Measurements from ENCODE around the gene ADPRM.
"Not testable (repeated sequence)": the region's sequence is repeated elsewhere in the genome, so short reads cannot be mapped to it uniquely, and the experiment has no call there.

The ADPRM gene

GRCh38 chr17:10699856-10700255 lies 2.5 kb downstream of the ADPRM start:
- DNase-seq (ENCODE audit: low spot score): no peak

- peak; percentile 28 for DNase-seq (ENCODE audit: low spot score)
These were observed 5.2 kb downstream of the ADPRM start for GRCh38 chr17:10702574-10702973.

DNA sequence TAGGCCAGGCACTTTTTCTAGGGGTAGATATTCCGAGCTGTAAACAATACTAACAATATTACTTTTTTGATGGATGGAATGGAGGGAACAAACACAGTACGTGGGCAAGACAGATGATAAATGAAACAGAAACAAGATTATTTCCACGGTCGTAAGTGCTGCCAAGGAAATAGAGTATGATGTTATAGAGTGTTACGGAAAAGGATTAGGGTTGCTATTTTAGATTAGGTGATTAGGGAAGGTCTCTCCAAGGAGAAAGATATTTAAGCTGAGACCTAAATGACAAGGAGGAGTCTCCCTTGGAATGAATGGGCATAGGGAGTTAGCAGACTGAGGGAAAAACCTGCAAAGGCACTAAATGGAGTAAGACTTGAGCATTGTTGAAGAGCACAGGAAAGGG lies 8.3 kb downstream of the ADPRM start:
- DNase-seq (ENCODE audit: low spot score): no peak

DNA sequence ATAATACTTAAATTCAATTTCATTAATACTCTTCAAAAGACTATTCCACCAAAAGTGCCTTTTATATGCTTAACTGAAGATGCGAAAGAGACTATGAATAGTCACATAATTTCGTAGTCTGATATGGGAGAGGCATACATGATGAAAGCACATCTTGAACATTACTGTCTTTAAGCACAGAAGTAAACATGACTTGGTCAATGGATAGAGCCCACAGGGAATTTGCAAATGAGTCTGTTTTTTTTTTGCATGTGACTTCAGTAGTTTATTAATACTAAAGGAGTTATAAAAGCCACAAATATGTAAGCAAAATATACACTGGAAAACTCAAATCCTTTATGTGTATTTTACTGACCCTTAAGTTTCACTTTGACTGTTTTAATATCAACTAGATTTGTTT lies 15.9 kb downstream of the ADPRM start:
- DNase-seq (ENCODE audit: low spot score): no peak

GRCh38 chr17:10716218-10716617 lies 18.8 kb downstream of the ADPRM start:
- no peak for DNase-seq (ENCODE audit: low spot score)

DNA sequence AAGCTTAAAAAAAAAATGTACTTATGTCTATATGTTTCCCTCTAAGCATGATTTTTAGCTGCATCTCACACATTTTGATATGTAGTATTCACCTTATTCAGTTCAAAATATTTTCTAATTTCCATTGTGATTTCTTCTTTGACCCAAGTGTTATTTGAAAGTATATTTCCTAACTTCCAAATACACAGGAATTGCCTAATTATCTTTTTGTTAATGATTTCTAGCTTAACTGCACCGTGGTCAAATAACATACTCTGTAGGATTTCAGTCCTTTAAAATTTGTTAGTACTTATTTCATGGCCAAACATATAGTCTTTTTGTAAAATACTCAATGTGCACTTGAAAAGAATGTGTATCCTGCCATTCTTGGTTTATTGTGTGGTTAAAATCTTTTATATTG lies 21.2 kb downstream of the ADPRM start:
- DNase-seq (ENCODE audit: low spot score): no peak

DNA sequence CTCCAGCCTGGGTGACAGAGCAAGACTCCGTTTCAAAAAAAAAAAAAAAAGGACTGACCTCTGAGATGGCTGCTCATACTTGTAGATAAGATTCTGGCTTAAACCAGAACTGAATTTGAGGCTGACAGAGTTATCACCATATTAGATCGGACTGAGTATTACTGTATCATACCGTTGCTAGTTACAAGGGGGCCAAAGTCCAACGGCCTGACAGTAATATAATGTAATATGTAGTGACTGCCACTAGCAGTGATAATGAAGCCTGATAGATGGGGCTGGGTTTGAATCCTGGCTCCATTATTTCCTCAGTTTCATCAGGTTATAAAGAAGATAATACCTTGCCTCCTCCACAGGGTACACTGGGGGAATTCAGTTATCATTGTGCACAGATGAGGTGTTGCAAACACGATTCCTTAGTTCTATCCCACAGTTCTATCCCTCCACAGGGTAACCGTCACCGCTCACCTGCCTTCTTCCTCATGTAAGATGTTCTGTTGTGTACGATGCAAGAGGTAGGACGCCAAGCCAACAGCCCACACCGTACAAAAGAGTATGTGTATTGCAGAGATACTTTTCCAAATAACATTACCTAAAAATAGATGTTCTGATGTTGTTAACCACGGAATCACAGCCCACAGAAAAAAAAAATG lies 27.3 kb downstream of the ADPRM start:
- no peak for DNase-seq (ENCODE audit: low spot score)

- DNase-seq (ENCODE audit: low spot score): no peak
These were observed 27.9 kb downstream of the ADPRM start for GRCh38 chr17:10725262-10725661.

- DNase-seq (ENCODE audit: low spot score): no peak
These were observed 28.8 kb downstream of the ADPRM start for GRCh38 chr17:10726196-10726595.

DNA sequence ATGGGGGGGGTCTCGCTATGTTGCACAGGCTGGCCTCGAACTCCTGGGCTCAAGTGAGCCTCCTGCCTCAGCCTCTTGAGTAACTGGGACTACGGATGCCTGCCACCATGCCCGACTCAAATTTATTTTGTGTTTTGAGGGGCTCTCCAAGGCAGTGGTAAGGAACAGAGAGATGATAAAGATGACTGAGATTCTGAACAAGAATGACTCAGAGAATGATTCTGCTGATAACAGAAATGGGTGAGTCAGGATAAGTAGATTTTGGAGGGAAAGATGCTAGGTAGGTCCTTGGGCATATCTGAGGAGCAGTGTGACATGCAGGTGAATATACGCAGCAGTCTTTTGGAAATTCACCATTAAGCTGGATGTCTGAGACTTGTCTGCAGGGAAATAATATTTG lies 29.8 kb downstream of the ADPRM start:
- no peak for DNase-seq (ENCODE audit: low spot score)

DNA sequence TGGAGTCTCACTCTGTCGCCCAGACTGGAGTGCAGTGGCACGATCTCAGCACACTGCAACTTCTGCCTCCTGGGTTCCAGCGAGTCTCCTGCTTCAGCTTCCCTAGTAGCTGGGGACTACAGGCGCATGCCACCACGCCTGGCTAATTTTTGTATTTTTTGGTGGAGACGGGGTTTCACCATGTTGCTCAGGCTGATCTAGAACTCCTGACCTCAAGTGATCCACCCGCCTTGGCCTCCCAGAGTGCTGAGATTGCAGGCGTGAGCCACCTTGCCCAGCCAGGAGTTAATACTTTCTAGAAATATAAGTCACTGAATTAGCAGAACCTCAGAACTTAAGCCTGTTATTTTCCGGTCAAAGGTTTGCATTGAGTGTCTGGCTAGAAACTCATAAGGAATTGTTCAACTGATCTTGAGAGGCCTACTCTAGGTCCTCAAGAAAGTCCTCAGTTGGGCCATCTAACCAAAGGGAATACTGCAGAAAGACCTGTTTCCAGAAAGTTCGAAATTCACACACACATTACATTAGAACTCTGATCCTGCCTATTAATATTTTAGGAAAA lies 31.0 kb downstream of the ADPRM start:
- DNase-seq (ENCODE audit: low spot score): no peak

DNA sequence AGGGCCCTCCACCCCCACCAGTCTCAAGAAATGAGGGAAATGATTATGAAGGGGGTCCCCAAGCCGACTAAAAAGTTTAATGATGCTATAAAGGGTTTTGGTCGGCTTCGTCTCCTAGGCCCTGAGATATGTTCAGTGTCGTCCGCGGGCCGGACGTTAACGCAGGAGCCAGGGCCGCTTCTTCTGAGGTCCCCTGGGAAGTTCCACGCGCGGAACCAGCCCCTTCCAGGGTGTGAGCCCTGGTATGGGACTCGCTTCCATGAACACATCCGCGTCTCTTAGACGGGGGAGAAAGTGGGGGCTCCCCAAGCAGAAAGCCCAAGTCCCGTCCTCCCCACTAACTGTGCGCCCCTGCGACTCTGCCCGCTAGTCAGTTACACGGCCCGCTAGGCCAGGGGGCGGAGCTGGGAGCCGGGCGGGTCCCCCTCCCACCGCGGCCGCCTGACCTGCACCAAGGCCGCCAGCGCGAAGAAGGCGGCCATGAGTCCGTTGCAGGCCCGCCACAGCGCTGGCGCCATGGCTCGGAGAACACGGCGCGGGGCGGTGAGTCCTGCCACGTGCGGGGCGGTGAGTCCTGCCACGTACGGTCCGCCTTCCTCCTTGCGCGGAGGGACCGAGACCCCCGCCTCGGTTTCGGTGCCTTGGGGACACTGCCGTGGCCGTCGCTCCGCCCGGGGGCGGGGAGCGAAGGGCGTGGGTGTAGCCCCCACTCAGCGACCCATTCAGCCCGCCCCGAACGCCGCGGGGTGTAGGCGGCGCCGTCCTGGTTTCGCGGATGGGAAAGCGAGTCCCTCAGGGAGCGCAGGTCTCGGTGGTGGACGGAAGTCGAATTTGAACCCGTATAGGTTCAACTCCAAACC lies 32.2 kb downstream of the ADPRM start, which contains the start of gene TMEM220:
TSS of gene TMEM220 (minus strand) at position 690 of the 860 bp plus-strand sequence. CDS start at position 518, 172 bp downstream.
- DNase-seq (ENCODE audit: low spot score): peak; percentile 75

DNA sequence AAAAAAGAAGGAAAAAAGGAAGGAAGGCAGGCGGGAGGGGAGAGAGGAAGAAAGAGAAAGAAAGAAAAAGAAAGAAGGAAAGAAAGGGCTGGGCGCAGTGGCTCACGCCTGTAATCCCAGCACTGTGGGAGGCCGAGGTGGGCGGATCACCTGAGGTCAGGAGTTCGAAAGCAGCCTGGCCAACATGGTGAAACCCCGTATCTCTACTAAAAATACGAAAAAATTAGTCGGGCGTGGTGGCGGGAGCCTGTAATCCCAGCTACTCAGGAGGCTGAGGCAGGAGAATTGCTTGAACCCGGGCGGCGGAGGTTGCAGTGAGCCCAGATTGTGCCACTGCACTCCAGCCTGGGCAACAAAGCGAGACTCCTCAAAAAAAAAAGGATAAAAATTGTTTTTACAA lies 32.9 kb downstream of the ADPRM start:
- not testable (repeated sequence) for DNase-seq (ENCODE audit: low spot score)

DNA sequence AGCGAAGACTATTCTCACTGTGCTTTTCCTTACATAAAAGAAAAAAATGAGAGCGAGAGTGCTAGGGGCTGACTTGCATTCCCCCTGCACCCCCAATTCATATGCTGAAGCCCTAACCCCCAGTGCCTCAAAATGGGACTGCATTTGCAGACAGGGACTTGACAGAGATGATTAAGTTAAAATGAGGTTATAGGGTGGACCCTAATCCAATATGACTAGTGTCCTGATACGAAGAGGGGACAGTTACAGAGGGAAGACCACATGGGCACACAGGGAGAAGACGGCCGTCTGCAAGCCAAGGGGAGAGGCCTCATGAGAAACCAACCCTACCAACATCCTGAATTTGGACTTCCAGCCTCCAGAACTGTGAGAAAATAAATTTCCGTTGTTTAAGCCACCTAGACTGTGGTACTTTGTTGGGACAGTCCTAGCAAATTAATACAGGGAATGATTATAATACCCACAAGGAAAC lies 34.0 kb downstream of the ADPRM start:
- DNase-seq (ENCODE audit: low spot score): no peak

DNA sequence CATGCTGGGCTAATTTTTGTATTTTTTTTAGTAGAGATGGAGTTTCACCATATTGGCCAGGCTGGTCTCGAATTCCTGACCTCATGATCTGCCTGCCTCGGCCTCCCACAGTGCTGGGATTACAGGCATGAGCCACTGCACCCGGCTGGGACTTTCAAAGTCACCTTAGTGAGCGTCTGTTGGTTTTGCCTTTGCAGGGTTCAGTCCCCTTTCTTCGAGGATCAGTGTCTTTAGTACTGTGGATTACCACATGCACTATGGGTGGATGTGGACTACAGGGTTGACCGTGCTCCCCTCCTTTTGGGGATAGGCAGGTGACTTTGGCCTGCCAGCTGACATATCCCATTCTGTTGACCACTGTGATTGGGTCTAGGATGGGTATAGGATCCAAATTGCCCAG lies 34.7 kb downstream of the ADPRM start:
- DNase-seq (ENCODE audit: low spot score): not testable (repeated sequence)

DNA sequence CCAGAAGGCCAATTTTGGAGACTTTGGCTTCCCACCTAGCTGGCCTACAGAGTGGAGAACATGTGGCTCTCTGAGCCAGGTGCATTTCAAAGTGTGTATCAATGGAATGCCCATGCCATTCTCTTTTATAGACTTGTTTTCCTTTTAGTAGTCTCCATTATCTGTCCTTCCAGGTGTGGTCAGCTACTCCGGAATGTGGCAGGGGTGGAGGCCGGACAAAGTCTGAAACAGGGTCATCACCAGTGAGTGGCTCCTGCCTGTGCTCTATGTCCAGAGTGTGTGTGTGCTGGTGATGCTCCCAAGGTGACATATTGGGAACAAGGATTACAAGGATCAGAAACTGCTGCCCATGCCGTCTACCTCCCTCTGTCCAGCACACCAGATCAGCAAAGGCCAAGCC lies 36.3 kb downstream of the ADPRM start:
- DNase-seq (ENCODE audit: low spot score): no peak

GRCh38 chr17:10735251-10735650 lies 37.9 kb downstream of the ADPRM start:
- no peak for DNase-seq (ENCODE audit: low spot score)

- DNase-seq (ENCODE audit: low spot score): no peak
These were observed 38.4 kb downstream of the ADPRM start for GRCh38 chr17:10735821-10736220.

DNA sequence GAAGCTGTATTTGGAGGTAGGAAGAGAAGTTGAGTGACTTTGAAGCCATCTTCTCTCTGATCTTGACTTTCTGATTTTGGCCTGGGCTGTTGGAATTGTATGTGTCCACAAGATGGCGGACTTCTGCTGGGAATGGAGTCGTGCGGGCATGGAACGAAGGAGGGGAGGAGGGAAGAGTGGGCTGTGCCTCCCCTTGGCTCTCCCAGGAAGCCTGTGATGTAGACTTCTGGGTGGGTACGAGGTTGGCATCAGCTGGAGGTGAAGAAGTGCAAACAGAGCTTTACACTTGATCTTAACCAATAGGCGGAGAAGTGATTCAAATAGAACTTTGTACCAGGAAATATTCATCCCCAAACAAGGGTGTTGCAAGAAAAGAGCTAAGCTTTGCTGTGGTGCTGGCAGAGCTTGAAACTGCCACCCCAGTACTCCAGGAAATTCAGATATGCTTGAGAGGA lies 39.8 kb downstream of the ADPRM start:
- peak; percentile 65 for DNase-seq (ENCODE audit: low spot score)

DNA sequence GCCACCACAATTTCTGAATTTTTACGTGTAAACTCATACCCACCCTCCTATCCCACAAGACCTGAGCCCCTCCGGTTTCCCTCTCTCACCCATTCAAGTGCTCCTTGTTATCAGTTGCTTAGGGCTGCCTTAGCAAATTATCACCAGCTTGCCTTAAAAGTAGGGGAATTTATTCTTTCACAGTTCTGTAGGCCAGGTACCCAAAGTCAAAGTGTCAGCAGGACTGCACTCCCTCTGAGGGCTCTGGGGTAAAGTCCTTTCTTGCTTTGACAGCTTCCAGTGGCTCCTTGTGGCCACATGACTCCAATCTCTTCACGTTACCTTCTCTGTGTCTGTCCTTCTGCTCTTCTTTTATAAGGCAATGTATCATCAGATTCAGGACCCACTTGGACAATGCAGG lies 40.3 kb downstream of the ADPRM start:
- DNase-seq (ENCODE audit: low spot score): no peak

- no peak for DNase-seq (ENCODE audit: low spot score)
These were observed 41.3 kb downstream of the ADPRM start for GRCh38 chr17:10738521-10739258.

GRCh38 chr17:10739386-10739785 lies 42.0 kb downstream of the ADPRM start:
- DNase-seq (ENCODE audit: low spot score): no peak

Data from kidney tubule cell (primary cell).